Gastrocnemius medialis (tissue), 4 donors: ENCODE measurements around the gene SCTR. TPM values are rescaled to one million over a fixed set of nuclear protein-coding genes. Genes with fewer than 3 reads are reported as not detected.

Source experiments
- ATAC-seq, 2 donors: fragments of 150-250 bp; one replicate each; pipeline ENCODE4 v1.9.1; 2016
- DNase-seq, 2 donors: peaks; one replicate each; pipeline ENCODE4 v3.0.0-alpha.2; 2019
- H3K27ac ChIP-seq, 4 donors: fragments of 200-600 bp; sonication (generic); 1 replicate in 1 of 4; 2 replicates in 3 of 4; pipeline ENCODE4 v1.5.1; 2016 to 2018; ENCODE audit warnings: mild to moderate bottlenecking in 2 of 4, moderate library complexity in 1 of 4
- H3K27me3 ChIP-seq, 3 donors: fragments of 200-600 bp; sonication (generic) in 2 of 3; 1 replicate in 1 of 3; 2 replicates in 2 of 3; pipeline versions ENCODE4 v1.5.1 to v1.6.0; 2016 to 2019; ENCODE audit warnings: mild to moderate bottlenecking in 1 of 3, moderate library complexity in 1 of 3
- H3K36me3 ChIP-seq, 2 donors: fragments of 200-600 bp; sonication (generic) in 1 of 2; one replicate each; pipeline ENCODE4 v1.5.1; 2017 to 2018
- H3K4me1 ChIP-seq, 2 donors: fragments of 200-600 bp; sonication (generic) in 1 of 2; one replicate each; pipeline ENCODE4 v1.5.1; 2016 to 2017; ENCODE audit warnings: mild to moderate bottlenecking in 2 of 2
- H3K4me3 ChIP-seq, 4 donors: fragments of 200-600 bp; sonication (generic) in 3 of 4; 1 replicate in 1 of 4; 2 replicates in 3 of 4; pipeline ENCODE4 v1.5.1; 2016 to 2019; ENCODE audit warnings: mild to moderate bottlenecking in 2 of 4
- H3K9me3 ChIP-seq, 3 donors: fragments of 200-600 bp; sonication (generic) in 2 of 3; 1 replicate in 1 of 3; 2 replicates in 2 of 3; pipeline ENCODE4 v1.5.1; 2016 to 2019
- POLR2A ChIP-seq, 2 donors: fragments of 450-650 bp; IDR thresholded peaks; one replicate each; pipeline ENCODE4 v1.6.1; 2017; ENCODE audit warnings: antibody characterized with exemption in 2 of 2, mild to moderate bottlenecking in 2 of 2, moderate library complexity in 2 of 2
- in situ Hi-C, 4 donors: fragments of 200-750 bp; cut with MboI; loops; one replicate each; pipeline versions ENCODE4 v1.15.0 to v1.8.0; 2017; ENCODE audit warnings: low sequenced_read_pairs in 4 of 4
- intact Hi-C: fragments of 100-400 bp; cut with DNase I; formaldehyde crosslinking; loops from one replicate; pipeline ENCODE4 v1.15.1; 2023; ENCODE audit warnings: low total_unique reads
- total RNA-seq, 4 donors: library from RNA; depleted of rRNA; stranded (reverse); fragments of >200 nt; gene quantifications; one replicate each; pipeline versions ENCODE4 v1.1.0 to v1.2.3, GENCODE V29; 2016
- TF ChIP-seq, protein P1 (sequence below), 5 experiments: fragments of 450-650 bp in 3 of 5; fragments of 200-600 bp in 2 of 5; sonication (generic) in 2 of 5; IDR thresholded peaks in 4 of 5; conservative IDR thresholded peaks in 1 of 5; 1 replicate in 4 of 5; 2 replicates in 1 of 5; pipeline ENCODE4 v1.5.1; 2016 to 2019; ENCODE audit warnings: antibody characterized with exemption in 5 of 5, mild to moderate bottlenecking in 3 of 5, moderate library complexity in 3 of 5

Gene SCTR
- total RNA-seq, 4 donors from 2014 or later, result not detected

GRCh38 chr2:119417908-119418307 lies 106.4 kb downstream of the SCTR start:
- Histone ChIP-seq H3K9me3 (no peaks in the 10 kb centered on the region), H3K36me3 (no peaks in the 10 kb centered on the region), H3K27ac (no peak overlapping the region), H3K27me3 (no peaks in the 10 kb centered on the region), H3K4me3 (no peak overlapping the region), H3K4me1 (no peaks in the 10 kb centered on the region)
- TF ChIP-seq, protein P1, sequence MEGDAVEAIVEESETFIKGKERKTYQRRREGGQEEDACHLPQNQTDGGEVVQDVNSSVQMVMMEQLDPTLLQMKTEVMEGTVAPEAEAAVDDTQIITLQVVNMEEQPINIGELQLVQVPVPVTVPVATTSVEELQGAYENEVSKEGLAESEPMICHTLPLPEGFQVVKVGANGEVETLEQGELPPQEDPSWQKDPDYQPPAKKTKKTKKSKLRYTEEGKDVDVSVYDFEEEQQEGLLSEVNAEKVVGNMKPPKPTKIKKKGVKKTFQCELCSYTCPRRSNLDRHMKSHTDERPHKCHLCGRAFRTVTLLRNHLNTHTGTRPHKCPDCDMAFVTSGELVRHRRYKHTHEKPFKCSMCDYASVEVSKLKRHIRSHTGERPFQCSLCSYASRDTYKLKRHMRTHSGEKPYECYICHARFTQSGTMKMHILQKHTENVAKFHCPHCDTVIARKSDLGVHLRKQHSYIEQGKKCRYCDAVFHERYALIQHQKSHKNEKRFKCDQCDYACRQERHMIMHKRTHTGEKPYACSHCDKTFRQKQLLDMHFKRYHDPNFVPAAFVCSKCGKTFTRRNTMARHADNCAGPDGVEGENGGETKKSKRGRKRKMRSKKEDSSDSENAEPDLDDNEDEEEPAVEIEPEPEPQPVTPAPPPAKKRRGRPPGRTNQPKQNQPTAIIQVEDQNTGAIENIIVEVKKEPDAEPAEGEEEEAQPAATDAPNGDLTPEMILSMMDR (IDR thresholded peaks at IDR 0.05 in 4 of 5, conservative IDR thresholded peaks at IDR 0.05 in 1 of 5), result no peak
- no peak for TF ChIP-seq POLR2A (IDR thresholded peaks at IDR 0.05)
- DNase-seq, result no peak
- in situ Hi-C loops (loop anchor here in 3 of 4 donors (10.0 to 25.0 kb wide), 2 partner anchors 244 to 247 kb away; no protein-coding TSS in a partner anchor), intact Hi-C loops (no loop called here)
- no peak for ATAC-seq

DNA sequence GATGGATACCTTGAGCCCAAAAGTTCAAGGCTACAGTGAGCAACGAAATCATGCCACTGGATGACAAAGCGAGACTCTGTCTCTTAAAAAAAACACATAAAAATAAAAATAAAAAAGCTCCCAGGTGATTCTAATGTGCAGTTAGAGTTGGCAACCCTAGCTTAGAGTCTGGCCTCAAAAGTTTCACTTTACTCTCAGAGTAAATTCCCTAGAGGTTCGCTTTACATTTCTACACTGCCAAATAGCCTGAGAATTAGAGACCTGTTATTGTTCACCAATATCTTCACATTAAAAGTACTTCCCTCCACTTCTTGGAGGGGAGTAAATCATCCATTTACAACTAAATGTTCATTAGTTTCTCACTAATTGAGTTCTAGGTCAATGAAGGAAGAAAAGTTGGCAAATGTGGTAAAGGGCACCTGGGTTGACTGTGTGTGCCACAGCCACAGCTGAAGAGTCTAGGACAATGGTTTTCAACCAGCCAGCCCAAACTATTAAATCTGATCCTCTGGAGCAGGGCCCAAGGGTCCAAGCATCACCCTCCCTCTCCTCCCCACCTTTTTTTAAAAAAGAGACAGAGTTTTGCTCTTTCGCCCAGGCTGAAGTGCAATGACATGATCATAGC lies 107.9 kb downstream of the SCTR start:
- TF ChIP-seq POLR2A (IDR thresholded peaks at IDR 0.05), result no peak
- TF ChIP-seq, protein P1 (IDR thresholded peaks at IDR 0.05 in 4 of 5, conservative IDR thresholded peaks at IDR 0.05 in 1 of 5), result no peak
- intact Hi-C loops, result no loop called here
- in situ Hi-C loops, result loop anchor here in 3 of 4 donors (10.0 to 25.0 kb wide), 2 partner anchors 246 to 248 kb away; no protein-coding TSS in a partner anchor
- Histone ChIP-seq H3K27ac (no peak overlapping the region), H3K27me3 (no peaks in the 10 kb centered on the region), H3K36me3 (no peaks in the 10 kb centered on the region), H3K4me3 (no peak overlapping the region), H3K4me1 (no peaks in the 10 kb centered on the region), H3K9me3 (no peaks in the 10 kb centered on the region)
- ATAC-seq (no peak), DNase-seq (no peak)

DNA sequence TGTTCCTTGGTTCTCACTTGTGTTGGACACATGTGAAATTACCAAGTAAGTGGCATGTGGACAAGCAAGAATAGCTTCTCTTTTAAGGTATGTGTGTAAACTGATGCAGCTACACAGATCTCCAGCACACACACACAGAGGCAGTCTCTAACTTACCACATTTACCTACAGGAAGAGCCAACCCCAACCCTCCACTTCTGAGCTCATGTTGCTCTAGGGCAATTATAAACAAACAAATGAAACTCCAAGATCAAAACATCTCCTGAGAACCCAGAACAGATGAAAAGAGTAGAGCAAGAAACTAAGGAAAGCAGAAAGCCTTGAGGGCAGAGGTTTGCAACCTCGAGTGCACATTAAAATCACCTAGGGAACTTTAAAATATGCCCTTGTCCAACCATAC lies 108.7 kb downstream of the SCTR start:
- H3K4me1 ChIP-seq, result no peaks in the 10 kb centered on the region
- no peak overlapping the region for H3K27ac ChIP-seq
- TF ChIP-seq POLR2A (IDR thresholded peaks at IDR 0.05), result no peak
- TF ChIP-seq, protein P1 (IDR thresholded peaks at IDR 0.05 in 4 of 5, conservative IDR thresholded peaks at IDR 0.05 in 1 of 5), result no peak
- intact Hi-C loops (no loop called here), in situ Hi-C loops (loop anchor here in 3 of 4 donors (10.0 to 25.0 kb wide), 2 partner anchors 247 to 249 kb away; no protein-coding TSS in a partner anchor)
- DNase-seq, result no peak
- no peaks in the 10 kb centered on the region for H3K36me3 ChIP-seq
- H3K27me3 ChIP-seq, result no peaks in the 10 kb centered on the region
- H3K9me3 ChIP-seq, result no peaks in the 10 kb centered on the region
- no peak for ATAC-seq
- no peak overlapping the region for H3K4me3 ChIP-seq

- intact Hi-C loops (no loop called here), in situ Hi-C loops (loop anchor here (5.0 to 25.0 kb wide), 4 partner anchors 52 to 250 kb away; no protein-coding TSS in a partner anchor)
- Histone ChIP-seq H3K27me3 (no peaks in the 10 kb centered on the region), H3K4me1 (no peaks in the 10 kb centered on the region), H3K36me3 (no peaks in the 10 kb centered on the region), H3K27ac (no peak overlapping the region), H3K9me3 (no peaks in the 10 kb centered on the region), H3K4me3 (no peak overlapping the region)
- no peak for TF ChIP-seq POLR2A (IDR thresholded peaks at IDR 0.05)
- TF ChIP-seq, protein P1 (IDR thresholded peaks at IDR 0.05 in 4 of 5, conservative IDR thresholded peaks at IDR 0.05 in 1 of 5), result no peak
- DNase-seq (no peak), ATAC-seq (no peak)
Measured at GRCh38 chr2:119414894-119415293, 109.4 kb downstream of the SCTR start.
